T-helper 2 cell treated with Interferon-gamma antibody and Interleukin-4, amounts not matched to agents 100 ng/mL and 5 ng/mL, for 36 hours (primary cell): Measurements from ENCODE around the gene HJURP. TPM values are rescaled to one million over a fixed set of nuclear protein-coding genes. Genes with fewer than 3 reads are reported as not detected.

ENCODE experiments used
- intact Hi-C: fragments of 100-400 bp; cut with micrococcal nuclease; formaldehyde crosslinking; loops from one replicate; pipeline ENCODE4 v1.15.1; 2023
- total RNA-seq: library from RNA; stranded (reverse); gene quantifications from 2 replicates; pipeline ENCODE4 v1.2.3, GENCODE V29; 2022

Gene HJURP
- total RNA-seq, 1 donor from 2014 or later, result 79.4 TPM

GRCh38 chr2:233831861-233832260, 22.5 kb downstream of the HJURP start:
- intact Hi-C loops, result no loop called here

GRCh38 chr2:233831011-233831721, 23.2 kb downstream of the HJURP start:
- intact Hi-C loops, result no loop called here

DNA sequence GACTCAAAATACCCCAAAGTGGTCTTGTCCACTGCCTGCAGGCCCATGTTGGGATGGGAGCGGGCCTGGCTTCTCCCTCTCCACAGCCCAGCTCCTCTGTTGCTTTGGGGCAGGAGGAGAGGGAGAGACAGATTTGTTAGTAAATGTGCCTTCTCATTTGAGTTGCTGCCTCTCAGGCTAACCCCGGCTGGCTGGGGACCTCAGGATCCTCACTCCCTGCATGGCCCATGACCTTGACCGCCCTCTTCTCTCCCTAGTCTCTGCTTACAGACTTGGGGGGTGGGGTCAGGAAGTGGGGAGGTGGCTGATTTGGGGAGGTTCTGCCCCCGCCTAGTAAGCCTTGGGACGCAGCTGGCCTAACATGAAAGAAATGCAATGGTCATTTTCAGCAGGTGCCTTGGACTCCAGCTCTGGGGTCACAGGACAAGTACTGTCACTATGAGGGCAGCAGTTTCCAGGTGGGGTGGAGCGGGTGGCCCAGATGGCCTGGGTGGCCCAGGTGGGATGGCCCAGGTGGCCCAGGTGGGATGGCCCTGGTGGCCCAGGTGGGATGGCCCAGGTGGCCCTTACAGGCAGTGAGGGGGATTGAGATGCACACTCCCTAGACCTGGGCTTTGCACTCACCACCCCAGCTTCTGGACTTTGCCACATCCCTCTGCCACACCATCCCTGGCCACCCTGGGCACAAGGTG, 24.1 kb downstream of the HJURP start:
- intact Hi-C loops, result no loop called here

DNA sequence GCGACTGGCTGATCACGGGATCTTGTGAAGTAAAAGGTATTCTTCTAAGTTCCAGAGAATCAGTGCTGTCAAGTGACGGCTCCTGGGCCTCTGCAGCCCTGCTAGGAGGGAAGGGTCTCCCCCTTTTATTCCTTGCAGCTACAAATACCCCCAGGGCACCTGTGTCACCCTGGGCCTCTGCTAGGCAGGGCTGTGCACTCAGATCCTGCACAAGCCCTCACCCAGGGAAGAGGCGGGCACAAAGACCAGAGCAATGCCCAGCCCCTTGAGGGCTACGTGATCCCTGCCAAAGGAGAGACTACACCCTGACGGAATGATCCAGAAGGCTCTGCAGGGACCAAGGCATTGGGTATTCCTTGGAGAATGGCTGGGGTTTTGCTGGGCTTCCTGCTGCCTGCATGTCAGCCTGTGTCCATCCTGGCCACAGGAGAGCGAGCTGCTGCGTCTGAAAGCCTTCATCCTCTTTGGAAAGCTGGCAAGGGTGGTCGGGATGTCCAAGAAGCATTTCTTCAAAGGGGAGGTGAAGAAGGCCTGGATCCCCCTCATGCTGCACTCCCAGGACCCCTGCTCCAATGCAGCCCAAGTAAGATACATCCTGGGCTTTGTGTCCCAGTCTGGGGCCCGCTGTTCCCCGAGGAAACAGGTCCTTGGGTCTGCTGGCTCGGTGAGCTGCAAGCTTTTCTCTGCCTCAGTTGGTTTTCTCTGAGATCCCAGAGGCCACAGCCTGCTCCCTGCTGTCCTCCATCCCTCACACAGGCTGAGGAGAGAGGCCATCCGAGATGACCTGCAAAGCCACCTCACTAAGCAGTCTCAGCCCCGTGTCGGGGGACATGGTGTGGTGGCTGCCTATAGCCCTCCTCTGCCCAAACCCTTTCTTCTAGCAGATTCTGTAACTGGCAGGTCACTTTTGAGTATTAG, 24.9 kb downstream of the HJURP start:
- intact Hi-C loops, result no loop called here

GRCh38 chr2:233828546-233829192, 25.7 kb downstream of the HJURP start:
- intact Hi-C loops, result no loop called here

GRCh38 chr2:233824373-233824772, 30.0 kb downstream of the HJURP start:
- intact Hi-C loops, result no loop called here

DNA sequence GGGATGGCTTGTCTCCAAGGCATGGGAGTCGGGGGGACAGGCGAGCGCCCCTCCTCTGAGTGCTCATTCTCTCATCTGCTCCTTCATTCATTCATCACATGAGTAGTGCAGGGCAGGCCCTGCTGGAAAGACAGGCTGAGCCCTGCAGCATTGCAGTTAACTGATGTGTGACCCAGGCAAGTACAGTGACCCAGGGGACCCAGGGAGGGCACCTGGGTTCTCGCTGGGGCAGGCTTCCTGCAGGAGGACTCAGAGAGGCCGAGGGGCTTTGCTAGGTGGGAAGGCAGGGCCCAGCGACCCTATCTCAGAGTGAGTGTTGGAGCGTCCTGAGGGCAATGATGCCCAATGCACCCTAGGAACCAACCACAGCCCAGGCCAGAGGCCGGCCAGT, 30.6 kb downstream of the HJURP start:
- intact Hi-C loops, result no loop called here

- intact Hi-C loops, result no loop called here
These were observed 31.3 kb downstream of the HJURP start for GRCh38 chr2:233822781-233823730.

GRCh38 chr2:233822101-233822771, 32.1 kb downstream of the HJURP start:
- intact Hi-C loops, result no loop called here

DNA sequence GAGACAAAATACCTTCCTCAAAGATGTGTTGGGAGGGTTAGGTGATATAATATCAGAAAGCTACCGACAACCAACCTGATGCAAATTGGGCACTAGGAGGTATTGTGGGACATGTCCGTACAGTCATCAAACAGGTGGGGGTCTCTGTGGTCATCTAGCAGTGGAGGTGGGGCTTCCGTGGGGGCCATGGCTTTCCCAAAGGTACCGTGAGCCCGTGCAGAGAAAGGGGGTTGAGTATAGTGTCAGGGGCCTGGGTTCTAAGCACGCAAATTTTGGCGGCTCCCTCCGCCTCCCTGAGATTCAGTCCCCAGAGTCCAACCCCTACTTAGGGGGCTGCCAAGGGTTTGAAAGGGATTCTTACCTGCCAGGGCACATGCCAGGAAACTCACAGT, 32.6 kb downstream of the HJURP start:
- intact Hi-C loops, result no loop called here

GRCh38 chr2:233821196-233821595, 33.1 kb downstream of the HJURP start:
- intact Hi-C loops, result no loop called here

DNA sequence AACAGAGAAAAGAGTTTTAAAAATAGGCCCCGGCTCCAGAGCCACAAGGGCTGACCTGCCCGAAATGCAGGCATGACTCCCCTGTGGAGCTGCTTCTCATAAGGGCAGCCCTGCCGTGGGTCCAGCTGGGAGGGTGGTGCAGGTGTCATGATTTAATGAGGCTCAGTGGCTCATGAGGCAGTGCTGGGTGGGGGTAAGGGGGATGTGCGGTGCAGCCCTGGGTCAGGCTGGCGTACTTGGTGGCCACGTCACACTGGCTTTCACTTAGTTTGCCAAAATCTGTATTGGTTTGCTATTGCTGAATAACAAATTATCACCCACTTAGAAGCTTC, 33.6 kb downstream of the HJURP start:
- intact Hi-C loops, result no loop called here

GRCh38 chr2:233819884-233820773, 34.2 kb downstream of the HJURP start:
- intact Hi-C loops, result no loop called here

DNA sequence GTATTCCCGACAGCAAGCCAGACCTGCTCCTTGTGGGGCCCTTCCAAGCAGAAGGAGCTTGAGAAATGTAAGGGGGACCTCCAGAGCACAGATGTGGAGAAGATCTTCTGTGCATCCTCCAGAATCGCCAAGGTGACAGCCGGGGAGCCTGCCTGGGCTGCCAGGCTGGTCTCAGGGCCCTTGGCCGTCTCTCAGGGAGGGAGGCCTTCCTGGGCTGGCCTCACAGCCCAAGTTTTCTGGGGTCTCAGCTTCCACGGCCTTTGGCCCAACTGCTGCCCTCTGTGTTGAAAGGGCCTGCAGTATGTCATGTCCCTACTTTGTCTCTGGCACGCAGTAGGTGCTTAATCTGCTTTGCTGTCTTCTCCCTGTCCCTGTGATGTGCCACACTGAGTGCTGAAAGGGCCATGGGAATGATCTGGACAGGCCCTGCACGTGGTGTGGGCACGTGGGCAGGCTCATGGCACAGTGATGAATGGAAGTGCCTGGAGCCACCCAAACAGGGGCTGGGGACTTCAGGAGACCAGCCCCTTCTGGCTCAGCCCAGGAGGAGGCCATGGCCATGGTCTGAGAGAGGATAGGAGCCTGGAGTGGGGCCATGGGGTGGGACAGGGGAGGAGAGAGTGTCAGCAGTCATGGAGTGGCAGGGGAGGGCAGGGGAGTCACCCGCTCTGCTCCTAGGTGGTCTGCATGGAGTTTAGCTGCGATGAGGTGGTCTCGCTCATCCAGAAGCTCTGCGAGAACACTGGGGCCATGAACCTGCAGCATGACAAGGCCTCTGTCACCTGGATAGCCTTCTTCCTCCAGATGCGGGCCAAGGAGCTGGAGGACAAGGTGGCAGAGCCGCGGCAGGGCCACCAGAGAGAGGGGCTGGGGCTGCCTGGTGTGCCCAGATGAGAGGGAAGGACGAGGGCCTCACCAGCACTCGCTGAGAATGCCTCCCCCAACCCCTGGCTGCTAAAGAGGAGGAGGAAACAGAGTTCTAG, 35.4 kb downstream of the HJURP start:
- intact Hi-C loops, result no loop called here

GRCh38 chr2:233817995-233818638, 36.2 kb downstream of the HJURP start:
- intact Hi-C loops, result no loop called here

DNA sequence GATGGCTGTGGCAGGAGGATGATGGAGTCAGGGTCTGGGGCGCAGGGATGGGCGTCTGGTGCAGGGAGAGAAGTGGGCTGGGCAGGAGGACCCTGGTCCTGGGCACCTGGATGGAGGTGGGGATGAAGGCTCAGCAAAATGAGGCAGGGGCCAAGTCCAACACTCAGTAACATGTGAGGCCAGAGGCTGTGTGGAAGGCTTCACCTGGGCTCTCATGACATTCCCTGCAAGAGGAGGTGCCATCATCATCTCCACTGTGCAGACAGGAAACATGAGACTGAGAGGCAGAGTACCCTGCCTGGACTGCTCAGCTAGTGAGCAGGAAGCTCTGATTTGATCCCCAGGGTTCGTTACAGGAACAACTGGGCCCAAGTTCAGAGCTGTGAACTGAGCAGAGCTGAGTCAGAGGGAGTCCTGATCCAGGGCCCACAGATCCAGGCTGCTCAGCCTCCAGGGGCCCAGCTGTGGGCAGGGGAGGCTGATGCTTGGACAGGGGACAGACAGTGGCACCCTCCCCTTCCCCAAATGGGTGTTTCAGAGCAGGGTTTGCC, 36.9 kb downstream of the HJURP start:
- intact Hi-C loops, result no loop called here

- intact Hi-C loops, result no loop called here
These were observed 37.6 kb downstream of the HJURP start for GRCh38 chr2:233816771-233817170.
